ENCODE results near the gene SORBS1.

Gene SORBS1

DNA sequence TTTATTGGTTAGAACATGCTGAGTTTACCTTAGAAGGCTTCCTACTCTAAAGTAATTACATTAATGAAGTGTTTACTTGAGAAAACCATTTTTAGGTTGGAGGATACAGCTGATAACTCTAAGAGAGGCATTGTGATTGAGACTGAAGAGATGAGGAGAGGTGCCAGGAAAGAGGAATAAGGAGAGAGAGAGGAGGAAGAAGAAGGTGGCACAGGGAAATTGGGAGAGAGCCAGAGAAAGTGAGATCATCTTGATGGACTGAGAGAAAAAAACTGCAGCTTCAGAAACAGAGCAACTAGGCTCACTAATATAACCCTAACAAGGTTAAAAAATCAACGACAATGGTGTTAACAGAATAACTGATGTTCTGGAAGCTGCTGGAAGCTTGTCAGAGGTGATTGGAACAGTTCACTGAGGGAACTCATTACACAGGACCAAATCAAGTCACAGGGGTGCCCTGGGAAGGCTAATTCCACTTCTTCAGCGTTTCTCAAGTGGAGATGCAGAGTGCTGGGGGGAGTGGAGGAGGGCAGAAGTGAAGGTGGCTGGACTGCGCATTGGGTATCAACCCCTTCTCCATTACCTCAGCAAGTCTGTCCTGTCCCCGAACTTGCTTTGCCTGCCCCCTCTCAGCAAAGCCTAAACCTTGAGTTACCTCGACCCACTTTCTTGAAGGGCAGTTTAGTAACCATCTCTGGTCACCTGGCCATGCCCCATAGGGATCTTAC, 6.9 kb upstream of the SORBS1 start:
- intact Hi-C loops (cut with DNase I): no loop called here
- DNase-seq: no peak

GRCh38 chr10:95566136-95566535, 5.0 kb upstream of the SORBS1 start:
- no peak for DNase-seq
- intact Hi-C loops (cut with DNase I): no loop called here

DNA sequence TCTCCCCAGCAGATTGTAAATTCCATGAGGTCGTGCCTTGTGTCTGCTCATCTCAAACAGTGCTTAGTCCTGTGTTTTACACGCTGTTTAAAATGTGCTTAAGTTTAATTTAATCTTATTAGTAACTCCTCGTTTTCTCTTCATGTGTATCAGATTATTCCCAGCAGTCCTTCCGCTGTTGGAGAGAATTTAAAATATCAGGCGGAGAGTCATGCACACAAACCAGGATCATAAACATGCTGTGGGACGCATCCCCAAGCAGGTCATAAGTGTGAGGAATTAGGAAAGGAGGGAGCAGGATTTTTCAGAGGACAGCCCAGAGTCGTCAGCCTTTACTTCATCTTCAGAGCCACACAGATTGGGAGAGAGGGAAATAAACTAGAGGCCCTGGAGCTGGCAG, 4.2 kb upstream of the SORBS1 start:
- no peak for DNase-seq
- intact Hi-C loops (cut with DNase I): no loop called here

- intact Hi-C loops (cut with DNase I): no loop called here
- DNase-seq: no peak
These were observed 3.1 kb upstream of the SORBS1 start for GRCh38 chr10:95564291-95564690.

- intact Hi-C loops (cut with DNase I): no loop called here
These were observed 1.3 kb upstream of the SORBS1 start for GRCh38 chr10:95562341-95562965.

GRCh38 chr10:95561864-95562177, 650 bp upstream of the SORBS1 start:
- intact Hi-C loops (cut with DNase I): no loop called here
- no peak for DNase-seq

More at GRCh38 chr10:95562341-95562965, 1.3 kb upstream of the SORBS1 start:
- DNase-seq: no peak

DNA sequence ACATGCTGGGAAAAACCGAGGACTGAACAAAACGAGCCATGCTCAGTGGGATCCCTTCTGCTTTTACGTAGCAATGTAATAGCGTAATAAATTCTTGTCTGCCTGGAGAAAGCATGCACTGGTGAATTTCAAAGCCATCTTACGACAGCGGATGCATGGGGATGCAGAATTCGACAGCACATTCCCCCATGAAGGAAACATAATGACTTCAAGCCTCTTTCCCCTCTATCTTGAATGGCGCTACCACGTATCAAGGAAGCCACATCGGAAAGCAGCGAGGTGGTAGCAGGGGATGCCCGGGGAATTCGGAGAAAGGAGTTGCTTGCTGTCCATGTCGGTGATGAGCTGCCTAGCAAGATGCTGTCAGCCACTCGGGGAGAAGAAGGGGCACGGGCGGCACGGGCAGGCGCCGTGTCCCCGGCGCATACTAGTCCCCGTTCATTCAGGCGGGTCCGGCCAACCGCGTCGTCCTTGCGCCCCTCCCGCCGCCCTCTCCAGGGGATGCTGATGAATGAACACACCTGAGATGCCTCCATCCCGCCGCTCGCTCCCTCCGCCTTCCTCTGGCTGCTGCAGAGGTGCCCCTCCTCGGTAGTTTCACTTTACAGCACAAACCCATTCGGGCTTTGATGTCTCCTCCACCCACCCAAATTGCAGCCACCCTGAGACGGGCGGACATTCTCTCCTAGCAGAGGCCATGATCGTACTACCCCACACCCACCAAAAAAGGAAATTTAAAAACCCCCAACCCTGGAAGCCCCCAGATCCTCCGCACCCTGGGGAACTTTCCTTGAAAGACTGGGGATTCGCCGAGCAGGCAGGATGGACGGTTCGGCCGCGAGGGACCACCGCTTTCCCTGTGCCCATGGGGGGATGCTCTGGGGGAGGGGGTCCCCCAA, 644 bp downstream of the SORBS1 start:
- intact Hi-C loops (cut with DNase I): no loop called here
- DNase-seq: peak; percentile 34 to 91 (median 47)

- intact Hi-C loops (cut with DNase I): loop anchor here (5.0 kb wide), 1 partner anchor 128 kb away; no protein-coding TSS in a partner anchor
- no peak for DNase-seq
These were observed 1.3 kb downstream of the SORBS1 start for GRCh38 chr10:95559896-95560277.

DNA sequence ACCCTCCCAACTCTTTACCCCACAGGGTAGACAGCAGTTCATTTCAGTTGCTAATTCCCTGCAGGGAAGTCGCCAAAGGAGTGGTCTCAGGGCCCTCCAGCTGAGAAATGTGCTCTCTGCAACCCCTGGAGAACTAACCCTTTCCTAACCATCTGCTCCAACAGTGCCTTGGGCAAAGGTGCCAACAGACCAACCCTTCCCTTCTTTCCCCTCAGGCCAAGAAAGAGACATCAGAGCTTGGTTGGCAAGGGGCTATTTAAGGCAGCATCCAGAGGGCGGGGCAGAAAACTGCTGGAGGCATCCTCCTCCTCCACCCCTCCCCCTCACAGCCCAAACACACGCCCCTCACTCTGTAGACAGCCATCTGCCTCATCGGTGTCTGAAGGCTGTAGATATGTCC, 1.7 kb downstream of the SORBS1 start:
- intact Hi-C loops (cut with DNase I): loop anchor here (5.0 kb wide), 1 partner anchor 127 kb away; no protein-coding TSS in a partner anchor
- no peak for DNase-seq

DNA sequence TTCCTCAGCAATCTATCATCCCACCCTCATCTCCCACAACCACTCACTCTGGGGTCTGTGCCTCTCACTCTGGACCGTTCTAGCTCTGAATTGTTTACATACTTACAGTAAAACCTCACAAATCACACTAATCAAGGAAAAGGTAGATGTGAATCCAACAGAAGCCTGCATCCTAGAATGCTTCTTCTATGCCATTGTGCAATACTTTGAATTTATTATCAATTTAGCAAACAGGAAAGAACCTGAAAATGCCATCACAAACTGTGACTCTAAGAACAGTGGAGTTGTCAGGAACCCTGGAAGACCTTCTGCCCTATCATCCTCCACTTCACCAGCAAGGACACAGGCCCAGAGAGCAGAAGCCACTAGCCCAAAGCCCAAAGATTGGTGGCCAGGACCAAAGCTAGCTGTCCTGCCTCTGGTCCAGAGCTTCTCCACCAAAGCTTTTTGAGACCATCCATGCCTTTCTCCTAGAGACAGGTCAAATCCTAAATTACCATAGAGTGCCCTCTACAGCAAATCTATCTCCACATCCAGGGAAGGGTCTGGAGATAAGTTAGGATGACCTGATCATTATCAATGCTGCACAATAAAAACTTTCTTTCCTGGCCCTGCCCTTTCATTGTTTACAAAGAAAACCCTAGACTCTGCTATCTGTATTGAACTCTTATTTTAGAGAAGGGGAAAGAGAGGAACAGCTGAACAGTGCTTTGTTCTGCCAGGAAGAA, 2.4 kb downstream of the SORBS1 start:
- intact Hi-C loops (cut with DNase I): loop anchor here (5.0 kb wide), 1 partner anchor 126 kb away; no protein-coding TSS in a partner anchor
- no peak for DNase-seq

DNA sequence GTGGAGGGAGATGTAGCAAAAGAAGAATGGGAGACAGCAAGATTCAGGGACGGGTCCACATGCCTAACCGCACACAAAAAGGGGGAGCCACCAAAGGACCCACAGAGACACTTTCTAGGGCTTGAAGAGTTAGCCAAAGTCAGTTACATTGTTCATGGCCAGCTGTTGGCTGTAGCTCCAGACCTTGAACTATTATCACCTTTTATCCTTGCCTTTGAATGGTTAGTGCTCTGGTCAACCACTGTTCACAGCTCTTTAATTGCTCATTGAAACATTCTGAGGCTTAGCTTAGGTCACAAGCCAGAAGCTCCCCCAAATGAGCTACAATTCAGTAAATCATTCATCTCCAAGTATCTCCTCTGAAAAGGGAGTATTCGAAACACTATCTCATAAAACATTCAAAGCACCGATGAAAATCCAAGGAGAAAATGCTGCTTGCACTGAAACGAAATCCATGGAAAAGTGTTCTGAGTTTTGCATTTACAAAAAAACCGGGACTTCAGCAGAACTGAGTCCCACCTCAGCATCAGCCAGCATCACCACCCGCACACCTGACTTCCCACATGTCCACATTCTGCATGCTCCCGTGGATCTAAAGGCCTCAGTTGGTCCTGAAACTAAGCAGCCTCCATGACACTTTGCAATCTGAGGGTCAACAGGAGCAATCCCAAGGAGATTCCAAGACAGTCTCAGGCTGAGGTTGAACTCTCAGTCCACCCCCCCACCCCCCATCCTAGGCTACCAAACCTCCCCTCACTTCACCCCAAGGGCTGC, 4.0 kb downstream of the SORBS1 start:
- intact Hi-C loops (cut with DNase I): loop anchor here (5.0 kb wide), 1 partner anchor 125 kb away; no protein-coding TSS in a partner anchor
- no peak for DNase-seq

- intact Hi-C loops (cut with DNase I): no loop called here
- DNase-seq: no peak
These were observed 7.5 kb downstream of the SORBS1 start for GRCh38 chr10:95553674-95554073.

- DNase-seq: no peak
- intact Hi-C loops (cut with DNase I): no loop called here
These were observed 8.4 kb downstream of the SORBS1 start for GRCh38 chr10:95552679-95553342.

GRCh38 chr10:95550073-95550672, 11.0 kb downstream of the SORBS1 start:
- no peak for DNase-seq
- intact Hi-C loops (cut with DNase I): no loop called here

GRCh38 chr10:95547791-95548435, 13.3 kb downstream of the SORBS1 start:
- intact Hi-C loops (cut with DNase I): no loop called here
- no peak for DNase-seq

- DNase-seq: no peak
- intact Hi-C loops (cut with DNase I): no loop called here
These were observed 14.0 kb downstream of the SORBS1 start for GRCh38 chr10:95547197-95547596.

GRCh38 chr10:95545981-95546380, 15.2 kb downstream of the SORBS1 start:
- intact Hi-C loops (cut with DNase I): no loop called here
- no peak for DNase-seq

DNA sequence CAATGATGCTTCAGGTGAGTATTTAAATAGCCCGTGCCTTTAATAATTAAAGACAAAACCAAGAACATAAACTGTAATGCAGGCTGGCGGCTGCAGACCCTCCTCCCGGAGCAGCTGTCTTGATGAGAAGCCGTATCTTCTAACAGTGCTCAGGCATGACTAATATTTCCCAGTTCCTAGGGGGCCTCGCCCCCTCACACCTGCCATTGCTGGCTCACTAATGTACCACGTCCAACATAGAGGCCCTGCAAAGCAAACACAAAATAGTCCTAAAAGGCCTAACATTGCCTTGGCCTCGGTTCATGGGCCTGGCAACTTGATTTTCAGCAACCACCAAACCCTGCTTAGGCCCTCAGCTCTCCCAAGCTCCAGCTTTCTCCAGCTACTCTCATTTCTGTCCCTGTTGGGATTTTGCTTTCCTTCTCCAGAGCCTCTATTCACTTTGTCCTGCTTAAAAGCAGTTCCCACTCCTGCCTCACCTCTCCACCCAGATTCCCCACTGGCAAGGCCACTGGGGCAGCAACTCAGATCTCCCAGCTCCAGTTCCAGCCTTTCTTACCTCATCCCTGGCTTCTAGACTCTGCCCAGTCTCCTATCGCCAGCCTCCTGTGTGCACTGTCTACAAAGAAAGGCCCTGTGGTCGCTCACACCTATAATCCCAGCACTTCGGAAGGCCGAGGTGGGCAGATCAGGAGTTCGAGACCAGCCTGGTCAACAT, 16.2 kb downstream of the SORBS1 start:
- intact Hi-C loops (cut with DNase I): no loop called here
- DNase-seq: peak in 1 of 10 donors; percentile 36
